Neural progenitor cell (in vitro differentiated cells): Measurements from ENCODE around the gene OR51F1.

Experiments used
- EZH2 ChIP-seq: fragments of 200-600 bp; sonication (generic); IDR thresholded peaks from 2 replicates; pipeline ENCODE4 v1.6.1; 2017; ENCODE audit warnings: antibody characterized with exemption, mild to moderate bottlenecking, moderate library complexity
- TF ChIP-seq, protein P1 (sequence below): fragments of 200-600 bp; sonication (generic); IDR thresholded peaks from 2 replicates; pipeline ENCODE4 v1.5.1; 2017; ENCODE audit warnings: antibody characterized with exemption, mild to moderate bottlenecking

GRCh38 chr11:4768094-4768493, 1.6 kb downstream of the OR51F1 start:
- TF ChIP-seq, protein P1, sequence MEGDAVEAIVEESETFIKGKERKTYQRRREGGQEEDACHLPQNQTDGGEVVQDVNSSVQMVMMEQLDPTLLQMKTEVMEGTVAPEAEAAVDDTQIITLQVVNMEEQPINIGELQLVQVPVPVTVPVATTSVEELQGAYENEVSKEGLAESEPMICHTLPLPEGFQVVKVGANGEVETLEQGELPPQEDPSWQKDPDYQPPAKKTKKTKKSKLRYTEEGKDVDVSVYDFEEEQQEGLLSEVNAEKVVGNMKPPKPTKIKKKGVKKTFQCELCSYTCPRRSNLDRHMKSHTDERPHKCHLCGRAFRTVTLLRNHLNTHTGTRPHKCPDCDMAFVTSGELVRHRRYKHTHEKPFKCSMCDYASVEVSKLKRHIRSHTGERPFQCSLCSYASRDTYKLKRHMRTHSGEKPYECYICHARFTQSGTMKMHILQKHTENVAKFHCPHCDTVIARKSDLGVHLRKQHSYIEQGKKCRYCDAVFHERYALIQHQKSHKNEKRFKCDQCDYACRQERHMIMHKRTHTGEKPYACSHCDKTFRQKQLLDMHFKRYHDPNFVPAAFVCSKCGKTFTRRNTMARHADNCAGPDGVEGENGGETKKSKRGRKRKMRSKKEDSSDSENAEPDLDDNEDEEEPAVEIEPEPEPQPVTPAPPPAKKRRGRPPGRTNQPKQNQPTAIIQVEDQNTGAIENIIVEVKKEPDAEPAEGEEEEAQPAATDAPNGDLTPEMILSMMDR, result no peak
- no peak for TF ChIP-seq EZH2
